Stimulated activated CD4-positive, alpha-beta T cell treated with anti-CD3 and anti-CD28 coated beads, Interleukin-12 subunit alpha, Interleukin-12 subunit beta, amount 100 ng/mL, for 24 hours (primary cell): ENCODE measurements around the gene DGCR2.

Experiments used
- DNase-seq, 2 experiments: peaks; one replicate each; pipeline ENCODE4 v3.0.0-alpha.2; 2020; ENCODE audit warnings: low read depth in 2 of 2

Gene DGCR2

DNA sequence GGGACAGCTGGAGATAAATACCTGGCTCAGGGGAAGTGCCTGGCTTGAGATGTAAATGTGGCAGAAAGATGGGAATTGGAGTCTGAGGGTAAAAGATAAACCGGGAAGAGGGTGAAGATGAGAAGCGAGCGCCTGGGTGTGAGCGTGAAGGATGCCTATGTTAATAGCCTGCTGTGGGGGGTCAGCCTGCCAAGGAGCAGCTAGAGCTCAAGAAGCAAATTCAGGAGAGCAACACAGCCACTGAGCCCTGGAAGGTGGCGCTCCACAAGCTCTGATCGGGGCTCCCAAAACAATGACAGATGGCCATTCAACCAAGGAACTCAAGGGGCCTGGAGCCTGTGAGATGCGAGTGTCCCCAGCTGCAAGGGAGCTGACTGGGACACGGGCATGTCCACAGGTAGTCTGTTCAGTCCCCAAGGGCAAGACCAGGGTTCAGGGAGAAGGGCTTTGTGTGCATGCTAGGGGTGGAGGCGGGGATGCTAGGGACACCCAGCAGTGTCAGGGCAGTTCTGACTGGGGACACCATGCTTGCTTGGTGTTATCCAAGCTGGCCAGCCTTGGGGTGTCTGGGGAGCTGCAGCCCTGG lies 25.1 kb upstream of the DGCR2 start:
- DNase-seq, result no peak

GRCh38 chr22:19146215-19146968 lies 24.2 kb upstream of the DGCR2 start:
- no peak for DNase-seq

- DNase-seq, result no peak
These were observed 21.8 kb upstream of the DGCR2 start for GRCh38 chr22:19143967-19144400.

GRCh38 chr22:19143212-19143611 lies 21.0 kb upstream of the DGCR2 start:
- DNase-seq, result no peak

DNA sequence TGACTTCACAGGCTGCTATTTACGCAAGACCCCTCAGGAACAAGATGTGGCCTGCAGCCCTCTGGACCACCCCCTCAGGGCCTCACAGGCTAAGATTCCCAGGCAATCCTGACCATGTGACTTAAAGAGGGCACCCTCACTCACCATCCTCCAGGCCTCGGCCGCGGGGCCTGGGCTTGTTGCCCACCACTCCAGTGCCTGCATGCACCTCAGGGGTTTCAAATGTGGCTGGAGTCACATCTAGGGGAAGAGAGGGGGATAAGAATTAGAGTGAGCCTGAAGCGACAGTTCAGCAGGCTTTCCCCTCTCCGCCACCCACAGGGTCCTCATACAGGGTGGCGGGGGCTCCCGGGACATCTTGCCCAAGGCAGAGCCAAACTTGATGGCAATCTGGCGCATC lies 20.2 kb upstream of the DGCR2 start:
- DNase-seq, result no peak

GRCh38 chr22:19139974-19140373 lies 17.8 kb upstream of the DGCR2 start:
- no peak for DNase-seq

- DNase-seq, result no peak
These were observed 16.8 kb upstream of the DGCR2 start for GRCh38 chr22:19139001-19139356.

GRCh38 chr22:19138217-19139000 lies 16.2 kb upstream of the DGCR2 start:
- no peak for DNase-seq

DNA sequence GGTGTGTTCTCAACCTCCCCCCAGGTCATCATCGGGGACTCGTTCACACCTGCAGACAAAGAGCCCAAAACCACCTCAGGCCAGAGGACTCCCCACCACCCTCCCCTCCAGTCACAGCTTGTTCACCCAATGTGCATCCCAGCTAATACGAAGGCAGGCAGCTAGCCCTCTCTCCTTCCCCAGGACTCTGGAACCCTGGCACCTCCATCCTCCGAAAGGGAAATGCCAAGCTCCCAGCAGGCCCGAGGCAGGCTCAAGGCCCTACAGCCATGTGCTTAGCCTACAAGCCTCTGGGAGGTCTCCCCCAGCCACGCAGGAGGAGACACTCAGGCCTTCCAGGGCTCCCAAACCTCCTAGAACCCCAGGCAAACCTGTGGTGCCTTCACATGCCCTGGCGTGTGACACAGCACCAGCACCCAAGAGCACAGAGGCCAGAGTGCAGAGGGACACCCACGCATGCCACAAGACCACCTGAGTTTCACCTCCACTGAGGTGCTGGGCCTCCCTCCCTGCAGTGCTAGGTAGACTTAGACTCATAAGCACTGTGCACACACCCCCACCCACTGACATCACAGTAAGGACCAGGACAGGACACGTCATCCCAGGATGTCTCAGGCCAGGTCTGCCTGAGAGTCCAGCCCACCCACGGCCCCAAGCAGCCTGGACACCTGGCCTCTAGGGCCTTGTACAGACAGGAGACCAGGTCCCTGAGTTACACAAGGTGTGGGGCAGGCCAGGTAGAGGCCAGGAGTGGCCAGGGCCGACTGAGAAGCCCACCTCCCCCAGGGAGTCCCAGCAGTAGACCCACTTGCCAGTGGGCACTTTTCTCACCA lies 15.4 kb upstream of the DGCR2 start:
- DNase-seq, result no peak

DNA sequence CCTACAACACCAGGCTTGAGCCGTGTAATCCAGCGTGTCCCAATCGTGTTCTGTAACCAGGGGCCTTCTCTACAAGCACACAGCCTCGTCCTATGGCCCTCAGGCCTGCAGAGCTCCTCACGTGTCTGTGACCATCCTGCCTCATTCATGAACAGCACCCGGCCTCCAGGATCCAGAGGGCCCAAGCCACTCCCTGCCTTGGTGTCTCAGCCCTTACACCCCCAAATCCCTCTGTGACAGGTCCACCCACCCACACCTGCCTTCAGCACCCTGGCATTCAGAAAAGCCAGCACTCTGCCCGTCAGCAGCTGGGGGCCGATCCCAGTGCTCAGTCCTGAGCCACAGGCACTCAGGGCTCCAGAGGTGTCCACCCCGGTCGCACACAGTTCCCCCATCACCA lies 14.7 kb upstream of the DGCR2 start:
- DNase-seq, result no peak

- no peak for DNase-seq
These were observed 12.7 kb upstream of the DGCR2 start for GRCh38 chr22:19134874-19135273.

DNA sequence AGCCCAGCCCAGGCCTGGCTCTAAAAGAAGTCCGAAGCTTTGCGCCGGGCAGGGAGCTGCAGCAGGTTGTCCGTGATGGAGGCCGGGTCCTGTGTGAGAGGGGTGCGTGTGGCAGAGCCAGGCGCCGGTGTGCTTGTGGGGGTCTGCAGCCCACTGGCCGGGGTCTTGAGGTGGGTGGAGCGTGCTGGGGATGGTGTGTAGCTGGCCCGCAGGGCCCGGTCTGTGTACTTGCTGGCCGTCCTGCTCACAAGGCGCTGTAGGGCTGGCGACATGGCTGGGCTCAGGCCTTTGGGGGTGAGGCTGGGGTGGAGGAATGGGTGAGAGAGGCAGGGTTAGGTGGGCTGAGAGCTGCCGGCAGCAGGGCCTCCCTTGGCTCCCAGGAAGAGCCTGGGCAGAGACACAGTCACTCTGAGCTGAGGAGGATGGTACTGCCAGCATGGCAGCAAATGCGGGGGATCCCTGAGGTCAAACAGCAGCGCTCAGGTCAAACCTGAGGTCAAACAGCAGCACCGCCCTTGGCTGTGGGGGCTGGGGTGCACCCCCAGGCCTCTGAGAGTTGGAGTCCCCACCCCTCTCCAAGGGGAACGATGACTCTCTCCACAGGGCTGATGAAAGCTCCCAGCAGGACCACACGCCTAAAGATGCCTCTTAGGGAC lies 12.1 kb upstream of the DGCR2 start:
- DNase-seq, result no peak

DNA sequence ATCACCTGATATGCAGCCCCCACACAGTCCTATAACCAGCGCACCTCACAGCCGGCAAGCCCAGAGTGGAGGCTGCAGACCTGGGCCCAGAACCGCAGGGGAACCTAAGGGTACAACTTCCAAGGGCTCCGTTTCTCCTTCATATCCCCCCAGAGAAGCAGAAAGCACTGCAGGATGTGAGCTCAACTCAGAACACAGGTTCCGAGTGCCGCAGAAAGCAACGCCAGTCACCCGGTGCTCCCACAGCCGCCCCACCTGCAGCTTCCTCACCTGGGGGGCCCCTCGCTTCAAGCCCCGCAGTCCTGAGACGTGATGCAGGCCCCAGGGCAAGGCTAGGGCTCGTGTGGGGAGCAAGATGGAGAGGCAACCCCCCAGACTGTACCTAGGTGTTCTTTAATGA lies 11.3 kb upstream of the DGCR2 start:
- DNase-seq, result no peak

DNA sequence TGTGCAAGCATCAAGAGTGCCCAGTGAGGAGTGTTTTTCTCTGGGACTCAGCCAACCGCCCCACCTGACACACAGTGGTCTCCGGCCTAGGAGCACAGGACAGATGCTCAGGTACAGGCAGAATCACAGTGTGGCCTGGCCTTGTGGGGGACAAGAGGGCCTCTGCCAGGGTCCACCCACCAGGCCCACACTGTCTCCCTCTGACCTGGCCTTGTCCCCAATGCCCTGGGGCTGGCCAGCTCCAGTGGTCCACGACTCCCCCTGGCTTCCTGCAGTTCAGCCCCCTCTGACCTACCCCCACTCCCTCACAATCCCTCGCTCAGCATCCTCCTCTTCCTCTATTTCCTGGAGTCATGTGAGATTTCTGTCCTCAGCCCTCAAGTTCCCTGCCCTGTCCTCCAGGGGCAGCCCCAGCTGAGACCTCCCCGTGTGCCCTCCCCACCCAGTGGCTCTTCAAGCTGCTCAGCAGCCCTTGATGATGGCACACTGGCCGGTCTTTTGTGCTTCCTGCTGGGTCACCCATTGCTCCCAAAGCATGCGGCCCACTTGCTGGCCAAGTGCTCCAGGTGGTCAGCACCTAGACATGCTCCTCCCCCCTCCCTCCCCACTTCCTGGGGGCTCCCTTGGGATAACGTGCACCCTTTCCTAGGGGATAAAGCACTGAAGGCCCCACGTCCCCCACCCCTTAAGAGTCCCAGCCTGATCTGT lies 10.6 kb upstream of the DGCR2 start:
- DNase-seq, result no peak

GRCh38 chr22:19132153-19132552 lies 9.9 kb upstream of the DGCR2 start:
- no peak for DNase-seq

- no peak for DNase-seq
These were observed 9.4 kb upstream of the DGCR2 start for GRCh38 chr22:19131685-19132015.

DNA sequence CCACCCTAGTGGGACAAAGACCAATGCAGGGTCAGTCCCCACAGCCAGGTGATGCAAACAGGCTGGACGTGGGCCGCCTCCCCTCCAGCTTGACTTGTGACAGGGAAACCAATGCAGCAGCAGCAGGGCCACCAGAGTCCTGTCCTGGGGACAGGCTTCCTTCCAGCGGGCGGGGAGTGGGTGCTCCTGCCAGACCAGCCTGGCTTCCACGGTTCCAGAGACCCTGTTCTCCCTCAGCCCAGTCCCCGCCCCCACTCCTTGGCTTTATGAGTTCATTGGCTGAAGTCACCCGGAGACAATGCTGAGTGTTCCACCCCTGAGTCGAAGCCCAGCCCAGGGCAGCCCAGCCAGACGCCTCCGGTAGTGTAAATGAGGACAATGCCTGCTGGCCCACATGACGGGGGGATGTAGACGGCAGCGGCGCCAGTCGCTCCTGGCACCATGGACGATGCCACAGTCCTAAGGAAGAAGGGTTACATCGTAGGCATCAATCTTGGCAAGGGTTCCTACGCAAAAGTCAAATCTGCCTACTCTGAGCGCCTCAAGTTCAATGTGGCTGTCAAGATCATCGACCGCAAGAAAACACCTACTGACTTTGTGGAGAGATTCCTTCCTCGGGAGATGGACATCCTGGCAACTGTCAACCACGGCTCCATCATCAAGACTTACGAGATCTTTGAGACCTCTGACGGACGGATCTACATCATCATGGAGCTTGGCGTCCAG lies 8.9 kb upstream of the DGCR2 start, which contains the start of gene TSSK2:
Gene TSSK2 (plus strand): TSS at position 350 of the 726 bp plus-strand sequence. CDS start 92 bp downstream, at position 442.
- DNase-seq, result no peak

DNA sequence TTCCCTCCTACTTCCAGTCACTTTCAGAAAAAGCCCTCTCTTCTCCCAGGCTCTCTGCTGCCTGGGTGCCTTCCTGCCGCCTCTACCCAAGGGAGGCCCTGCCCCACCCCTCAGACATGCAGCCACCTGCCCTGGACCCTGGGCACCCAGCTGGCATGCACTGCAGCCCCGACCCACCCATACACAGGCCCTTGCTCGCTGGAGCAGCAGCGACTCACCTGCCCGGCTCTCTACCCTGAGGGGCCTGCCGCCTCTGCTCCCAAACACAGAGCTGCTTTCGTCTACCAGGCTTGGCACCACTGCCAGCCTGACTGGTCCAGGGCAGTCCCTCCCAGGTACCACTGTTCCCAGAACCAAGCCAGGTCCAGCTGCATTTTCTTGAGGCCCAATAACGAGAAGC lies 7.7 kb upstream of the DGCR2 start:
- DNase-seq, result no peak

DNA sequence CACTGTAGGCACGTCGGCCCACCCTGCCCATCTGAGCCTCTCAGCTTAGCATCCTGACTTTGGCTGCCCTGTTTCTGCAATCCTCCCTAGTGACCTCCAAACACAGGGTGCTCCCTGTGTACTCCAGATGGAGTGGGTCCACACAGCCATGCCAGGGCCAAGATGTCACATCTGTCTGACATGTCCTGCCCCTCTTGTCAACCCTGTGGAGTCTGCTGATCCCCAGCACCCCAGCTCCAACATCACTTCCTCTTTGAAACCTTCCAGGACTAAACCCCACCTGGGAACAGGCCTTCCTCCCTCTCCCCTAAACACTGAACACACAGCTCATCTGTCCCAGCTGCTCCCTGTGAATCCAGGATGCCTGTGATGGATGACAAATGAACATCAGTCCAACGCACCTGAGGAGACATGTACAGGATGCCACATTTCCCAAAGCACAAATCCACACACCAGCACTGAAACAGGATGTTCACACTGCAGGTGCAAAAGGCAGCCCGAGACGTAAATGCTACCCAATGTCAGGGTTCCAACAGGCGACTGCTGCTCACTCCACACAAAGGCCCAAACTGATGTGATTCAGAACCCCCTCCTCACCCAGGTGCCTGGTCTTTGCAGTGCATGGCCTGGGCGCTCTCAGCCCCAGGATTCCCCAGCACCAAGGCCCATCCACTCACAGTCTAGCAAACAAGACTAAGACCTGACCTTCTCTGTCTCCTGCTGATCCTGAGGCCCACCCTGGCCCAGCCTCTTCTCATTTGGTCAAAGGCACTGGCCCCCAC lies 6.9 kb upstream of the DGCR2 start:
- DNase-seq, result no peak
